ENCODE data around the gene MACROH2A1.

The MACROH2A1 gene

DNA sequence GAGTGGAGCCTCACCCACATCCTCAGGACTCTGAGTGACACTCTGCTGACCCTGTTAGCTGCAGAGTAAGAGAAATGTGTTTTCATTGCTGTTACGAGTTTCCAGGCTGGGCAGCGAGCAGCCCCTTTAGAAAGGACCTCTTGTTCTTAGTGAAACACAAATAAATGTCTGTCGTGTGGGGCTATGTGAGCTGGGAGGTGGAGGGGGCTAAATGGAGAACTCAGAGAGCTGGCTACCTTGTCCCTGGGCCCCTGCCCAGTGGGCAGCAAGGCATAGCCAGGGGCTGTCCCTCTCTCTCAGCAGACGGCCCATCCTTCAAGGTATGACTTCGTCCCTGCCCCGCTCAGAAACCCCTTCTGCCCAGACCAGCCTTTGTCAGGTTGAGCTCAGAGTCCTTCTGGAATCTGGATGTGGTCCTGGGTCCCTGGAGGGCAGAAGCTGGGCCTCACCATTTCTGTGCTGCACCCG is 38.0 kb upstream of the MACROH2A1 start:
- no peak for DNase-seq (ENCODE audit: low read depth in 2 of 2)

DNA sequence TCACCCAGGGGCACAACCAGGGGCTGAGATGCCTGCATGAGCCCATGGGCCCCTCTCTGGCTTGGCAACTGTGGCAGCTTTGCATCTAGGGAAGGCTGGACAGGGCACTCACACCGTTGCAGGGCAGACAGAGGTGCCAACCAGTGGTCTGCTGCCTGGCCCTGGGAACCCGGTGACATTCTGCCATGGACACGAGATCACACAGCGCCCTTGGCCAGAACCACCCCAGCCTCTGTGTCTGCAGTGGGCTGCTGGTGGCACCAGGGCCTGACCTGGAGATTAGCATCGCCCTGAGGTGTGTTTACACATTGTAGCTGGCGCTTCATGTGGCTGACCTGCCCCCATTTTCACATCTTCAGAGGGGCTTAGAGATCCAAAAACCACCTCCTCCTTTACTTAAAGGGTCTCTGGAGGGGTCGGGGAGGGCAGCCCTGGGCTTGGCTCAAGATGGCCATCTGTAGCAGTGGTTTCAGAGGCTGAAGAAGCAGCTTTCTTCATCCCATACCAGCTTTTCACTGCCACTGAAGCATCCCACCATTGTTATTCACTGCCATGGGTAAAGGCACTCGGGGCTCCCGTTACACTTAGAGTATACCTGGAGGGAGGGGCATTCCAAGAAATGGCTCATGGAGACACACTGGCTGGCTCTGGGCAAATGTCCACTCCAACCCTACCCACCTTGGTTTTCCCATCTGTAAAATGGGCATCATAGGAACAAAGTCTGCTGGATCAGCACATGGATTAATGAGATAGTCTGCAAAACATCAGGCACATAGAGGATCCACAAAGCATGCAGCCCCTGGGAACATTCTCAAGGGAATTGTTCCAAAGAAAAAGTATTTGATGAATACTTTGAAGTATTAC is 36.7 kb upstream of the MACROH2A1 start:
- no peak for DNase-seq (ENCODE audit: low read depth in 2 of 2)

DNA sequence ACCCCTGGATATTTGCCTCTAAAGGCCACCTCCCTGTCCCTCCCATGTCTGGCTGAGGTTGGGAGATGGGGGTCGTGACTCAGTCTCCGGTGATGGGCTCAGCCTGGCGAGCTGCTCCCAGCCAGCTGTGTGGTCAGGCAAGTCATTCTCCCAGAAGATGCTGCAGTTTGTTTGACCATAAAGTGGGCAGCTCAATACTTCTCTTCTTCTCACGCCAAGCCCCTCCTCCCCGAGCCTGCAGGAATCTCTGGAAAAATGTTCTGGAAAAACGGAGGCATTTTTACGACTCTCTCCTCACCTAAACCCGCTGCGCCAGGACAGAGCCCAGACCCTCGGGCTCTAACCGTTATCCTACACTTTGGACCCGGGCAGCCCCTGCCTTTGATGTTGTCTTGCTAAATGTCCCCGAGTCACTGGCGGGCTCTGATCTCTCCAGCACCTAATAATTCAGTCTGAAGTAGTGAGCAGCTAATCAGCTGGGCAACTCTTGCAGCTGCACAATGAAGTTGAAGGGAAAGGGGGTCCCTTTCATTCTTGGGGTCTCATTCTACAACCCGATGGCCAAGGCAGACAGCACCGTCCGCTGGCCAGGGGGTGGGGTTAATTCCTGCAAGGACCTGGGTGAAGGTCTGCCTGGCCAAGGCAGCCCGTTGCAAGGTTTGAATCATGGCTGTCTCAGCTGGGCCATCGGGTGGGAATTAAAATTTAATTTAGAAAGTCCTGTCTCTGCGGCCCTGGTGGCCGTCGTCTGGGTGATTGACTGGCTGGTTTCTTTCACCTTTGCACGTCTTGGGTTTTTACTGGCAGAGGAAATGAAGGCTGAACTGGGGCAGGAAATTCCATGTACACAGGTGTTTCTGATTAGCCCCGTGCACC is 35.8 kb upstream of the MACROH2A1 start:
- no peak for DNase-seq (ENCODE audit: low read depth in 2 of 2)

DNA sequence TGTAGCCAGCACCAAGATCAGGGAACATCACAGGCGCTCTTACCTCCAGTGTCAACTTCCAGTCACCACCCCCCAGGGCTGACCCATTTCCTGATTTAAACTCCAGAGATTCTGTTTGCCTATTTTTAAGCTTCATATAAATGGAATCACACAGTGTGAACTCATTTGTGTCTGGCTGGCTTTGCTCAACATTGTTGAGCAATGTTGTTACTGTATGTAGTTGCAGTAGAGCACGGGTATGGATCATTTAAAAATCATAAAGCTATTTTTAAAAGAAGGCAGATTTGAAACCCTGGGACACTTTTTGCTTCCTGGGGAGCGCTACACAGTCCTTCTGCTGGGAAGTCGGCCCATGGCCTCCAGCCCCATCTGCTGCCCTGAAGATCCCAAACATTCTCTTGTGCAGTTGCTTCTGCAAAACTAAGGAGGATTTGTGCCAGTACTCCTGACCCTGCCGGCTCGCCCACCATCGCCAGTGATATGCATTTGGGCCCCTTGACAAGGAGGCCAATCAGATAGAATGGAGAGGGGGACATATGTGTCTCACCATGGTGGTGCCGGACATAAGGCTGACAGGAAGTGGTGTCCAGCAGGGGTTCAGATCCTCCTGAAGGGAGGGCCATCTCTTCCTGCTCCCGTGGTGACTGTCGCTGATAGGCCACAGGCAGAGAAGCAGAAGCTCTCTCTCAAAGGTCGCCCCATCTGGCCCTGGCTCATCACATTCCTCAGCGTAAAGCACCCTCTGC is 34.8 kb upstream of the MACROH2A1 start:
- no peak for DNase-seq (ENCODE audit: low read depth in 2 of 2)

DNA sequence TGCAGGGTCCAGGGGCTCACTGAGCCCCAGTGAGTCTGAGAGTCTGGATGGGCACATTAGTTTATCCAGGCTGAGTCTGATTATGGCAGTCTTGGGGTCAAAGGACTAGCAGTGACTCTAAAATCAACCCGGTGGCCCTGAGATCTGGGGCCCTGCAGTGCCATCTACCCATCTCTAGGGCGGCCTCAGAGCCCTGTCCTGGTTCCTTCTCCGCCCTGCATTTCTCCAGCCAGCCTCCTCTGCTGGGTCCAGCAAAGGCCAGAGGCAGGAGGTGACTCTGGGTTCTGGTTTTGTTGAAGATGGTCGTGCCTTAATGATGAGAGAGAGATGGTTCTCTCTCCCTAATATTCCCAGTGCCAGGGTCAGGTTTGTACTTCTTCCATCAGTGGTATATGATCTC is 33.1 kb upstream of the MACROH2A1 start:
- no peak for DNase-seq (ENCODE audit: low read depth in 2 of 2)

DNA sequence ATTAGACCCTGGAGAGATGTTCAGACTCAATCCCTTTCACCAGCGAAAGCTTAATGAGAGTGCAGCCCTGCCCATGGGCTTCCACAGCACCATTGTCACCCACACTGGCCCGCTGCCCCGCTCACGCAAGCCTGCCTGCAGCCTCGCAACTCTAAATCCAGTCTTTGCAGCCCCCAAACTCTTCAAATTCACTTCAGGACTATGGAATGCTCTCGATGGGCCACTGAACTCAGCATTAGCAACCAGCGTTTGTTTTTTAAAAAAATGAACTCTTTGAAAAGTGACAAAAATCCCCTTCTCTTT is 31.1 kb upstream of the MACROH2A1 start:
- no peak for DNase-seq (ENCODE audit: low read depth in 2 of 2)

DNA sequence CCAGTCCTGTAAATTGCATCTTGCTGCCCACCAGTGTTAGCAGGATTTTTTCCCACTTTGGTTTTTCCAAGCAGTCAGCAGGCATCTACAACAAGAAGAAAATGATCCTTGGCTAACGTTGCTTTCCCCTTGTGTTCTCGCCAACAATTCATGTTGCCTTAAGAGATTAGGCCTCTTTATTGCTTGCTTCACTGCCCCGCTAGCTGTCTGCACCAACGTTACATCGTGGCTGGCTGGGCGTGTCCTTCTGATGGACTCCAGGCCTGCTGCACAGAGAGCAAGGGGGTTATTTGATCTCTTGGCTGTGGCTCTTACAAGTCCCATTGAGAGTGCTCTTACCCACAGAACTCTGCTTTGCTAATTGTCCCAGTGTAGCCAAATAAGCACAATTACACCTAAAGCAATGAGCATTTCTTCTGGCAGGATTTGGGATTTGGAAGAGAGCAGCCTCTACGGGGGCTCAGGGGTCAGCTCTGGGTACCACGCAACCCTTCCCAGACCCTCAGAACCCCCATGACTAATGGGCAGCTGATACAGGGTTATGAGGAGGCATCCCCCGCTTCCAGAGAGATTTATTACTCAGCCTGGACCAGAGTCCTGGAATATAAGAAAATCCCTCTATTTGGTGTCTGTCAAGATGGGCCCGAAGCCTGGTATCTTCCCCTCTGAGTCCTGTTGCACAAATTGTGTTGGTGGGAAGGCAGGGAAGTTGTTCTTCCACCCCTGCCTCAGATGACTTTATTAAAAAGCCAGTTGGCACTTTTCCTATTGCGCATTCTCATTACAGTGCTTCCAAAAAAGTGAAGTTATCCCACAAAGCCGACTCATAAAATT is 30.5 kb upstream of the MACROH2A1 start:
- DNase-seq (ENCODE audit: low read depth in 2 of 2) = no peak

DNA sequence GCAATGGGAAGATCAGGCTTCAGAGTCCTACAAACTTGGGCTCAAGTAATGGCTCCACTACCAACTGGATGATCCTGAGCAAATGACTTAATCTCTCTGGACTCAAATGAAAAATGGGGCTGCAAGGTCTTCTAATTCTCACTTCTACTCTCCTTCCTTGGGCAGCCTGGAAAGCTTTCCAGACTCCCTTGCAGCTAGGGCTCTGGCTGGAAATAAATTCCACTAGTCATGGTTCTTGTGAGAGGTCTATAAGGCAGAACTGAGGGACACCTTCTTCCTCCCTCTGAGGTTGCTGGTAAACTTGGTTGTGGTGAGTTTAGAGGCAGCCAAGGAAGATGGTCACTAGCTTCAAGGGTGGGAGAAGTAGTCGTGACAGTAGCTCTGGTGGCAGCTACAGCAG is 29.6 kb upstream of the MACROH2A1 start:
- DNase-seq (ENCODE audit: low read depth in 2 of 2) = no peak

DNA sequence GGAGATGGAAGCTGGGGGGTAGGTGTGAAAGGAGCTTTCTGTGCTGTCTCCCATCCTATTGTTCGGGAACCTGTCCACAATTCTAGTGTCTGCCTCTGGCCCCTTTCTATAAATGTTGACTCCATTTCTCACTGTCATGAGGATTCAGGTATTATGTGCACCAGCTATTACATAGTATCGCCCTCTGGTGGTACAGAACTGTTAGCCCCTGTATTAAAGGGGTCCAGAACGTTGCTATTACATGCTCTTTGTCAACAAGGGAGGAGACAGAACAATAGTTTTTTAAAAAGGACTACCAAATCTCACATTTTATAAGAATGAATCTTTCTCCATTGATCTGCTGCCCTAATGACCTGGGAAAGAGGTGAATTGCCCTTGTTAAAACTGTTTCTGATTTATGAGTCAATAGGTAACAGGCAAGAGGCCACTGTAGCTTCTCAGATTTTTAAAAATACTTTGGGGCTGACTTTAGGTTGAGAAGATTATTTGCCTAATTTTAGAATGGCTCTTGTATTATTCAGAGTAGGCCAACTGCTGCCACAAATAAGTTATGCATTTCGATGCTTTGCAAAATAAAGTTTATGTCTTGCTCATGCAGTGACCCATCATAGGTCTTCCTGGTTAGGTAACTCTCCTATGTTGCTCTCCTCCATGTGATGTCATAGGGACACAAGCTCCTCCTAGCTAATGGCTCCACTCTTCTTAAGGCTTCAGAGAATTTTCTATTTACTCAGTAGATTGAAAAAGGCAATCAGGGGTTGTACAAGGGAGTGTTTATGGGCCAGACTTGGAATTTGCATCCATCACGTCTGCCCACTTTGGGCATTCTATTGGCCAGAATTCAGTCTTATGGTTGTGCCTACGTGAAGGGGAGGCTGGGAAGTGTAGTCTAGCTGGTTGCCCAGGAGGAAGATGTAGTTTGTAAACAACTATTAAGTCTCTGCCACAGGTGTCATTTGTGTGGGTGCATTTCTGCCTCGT is 27.4 kb upstream of the MACROH2A1 start:
- DNase-seq (ENCODE audit: low read depth in 2 of 2) = no peak

DNA sequence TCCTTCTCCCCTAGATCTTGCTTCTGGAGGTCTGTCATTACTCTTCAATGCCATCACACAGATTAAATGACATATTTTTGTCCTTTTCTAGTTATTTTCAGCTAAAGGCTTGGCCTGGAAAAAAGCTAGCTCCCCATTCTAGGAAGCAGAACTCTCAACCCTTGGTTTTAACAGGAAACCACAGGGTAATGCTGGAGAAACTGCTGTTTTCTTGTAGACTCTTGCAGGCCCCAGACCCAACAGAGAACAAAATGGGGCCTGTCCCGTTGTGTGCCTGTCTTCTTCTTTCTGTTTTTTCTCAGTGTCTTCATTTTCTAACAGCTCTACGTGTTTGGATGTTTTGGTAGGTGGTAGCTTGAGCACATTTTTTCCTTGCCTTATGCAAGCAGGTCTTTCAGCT is 26.6 kb upstream of the MACROH2A1 start:
- no peak for DNase-seq (ENCODE audit: low read depth in 2 of 2)

DNA sequence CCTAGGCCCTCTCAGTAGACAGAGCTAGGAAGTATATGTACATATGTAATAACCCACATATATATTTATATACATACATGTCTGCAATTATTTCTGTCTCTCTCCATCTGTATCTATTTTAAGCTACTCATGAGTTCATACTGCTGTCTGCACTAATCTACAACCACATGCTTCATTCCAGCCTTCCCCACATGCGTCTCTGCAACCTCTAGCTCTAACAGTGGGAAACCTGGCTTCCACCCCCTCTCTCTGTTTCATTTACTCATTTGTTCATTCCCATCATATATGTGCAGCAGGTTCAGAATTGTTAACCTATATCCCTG is 24.8 kb upstream of the MACROH2A1 start:
- no peak for DNase-seq (ENCODE audit: low read depth in 2 of 2)

DNA sequence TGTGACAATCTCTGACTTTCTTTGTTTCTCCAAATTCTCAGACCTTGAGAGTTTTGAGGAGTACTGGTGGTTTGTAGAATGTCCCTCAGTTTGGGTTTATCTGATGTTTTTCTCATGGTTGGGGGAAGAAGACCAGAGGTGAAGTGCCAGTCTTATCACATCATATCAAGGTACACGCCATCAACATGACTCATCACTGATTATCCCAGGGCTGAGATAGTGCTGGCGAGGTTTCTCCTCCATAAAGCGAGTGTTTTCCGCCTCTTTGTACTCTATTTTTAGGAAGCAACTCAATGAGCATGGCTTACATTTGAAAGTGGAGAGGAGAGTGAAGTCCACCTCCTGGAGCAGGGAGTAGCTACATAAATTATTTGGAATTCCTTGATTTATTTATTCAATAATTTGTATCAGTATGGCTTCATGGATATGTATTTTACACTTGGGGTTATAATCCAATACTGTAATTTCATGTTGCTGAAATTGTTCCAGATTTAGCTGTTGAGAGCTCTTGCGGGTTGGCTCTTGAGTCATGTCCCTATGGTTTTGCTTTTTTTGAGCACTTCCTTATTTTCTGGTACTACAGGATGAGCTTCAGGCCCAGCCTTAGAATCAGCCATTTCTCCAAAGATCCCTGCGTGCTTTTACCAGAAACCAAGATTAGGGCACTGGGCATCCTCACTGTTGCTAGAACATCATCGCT is 24.3 kb upstream of the MACROH2A1 start:
- DNase-seq (ENCODE audit: low read depth in 2 of 2) = no peak

DNA sequence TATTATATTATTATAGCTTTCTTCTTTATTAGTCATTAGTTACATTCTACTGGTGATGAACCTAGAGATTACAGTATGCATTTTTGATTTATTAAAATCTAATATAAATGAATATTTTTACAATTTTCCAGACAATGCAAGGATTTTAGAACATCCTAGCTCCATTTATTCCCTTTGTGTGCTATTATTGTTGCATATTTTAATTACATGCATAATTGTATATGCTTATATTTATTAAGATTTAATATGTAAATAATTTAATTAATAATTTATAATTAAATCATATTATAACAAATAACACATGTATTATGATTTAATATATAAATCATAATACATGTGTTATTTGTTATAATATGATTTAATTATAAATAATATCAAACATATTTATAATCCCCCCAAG is 23.4 kb upstream of the MACROH2A1 start:
- no peak for DNase-seq (ENCODE audit: low read depth in 2 of 2)

DNA sequence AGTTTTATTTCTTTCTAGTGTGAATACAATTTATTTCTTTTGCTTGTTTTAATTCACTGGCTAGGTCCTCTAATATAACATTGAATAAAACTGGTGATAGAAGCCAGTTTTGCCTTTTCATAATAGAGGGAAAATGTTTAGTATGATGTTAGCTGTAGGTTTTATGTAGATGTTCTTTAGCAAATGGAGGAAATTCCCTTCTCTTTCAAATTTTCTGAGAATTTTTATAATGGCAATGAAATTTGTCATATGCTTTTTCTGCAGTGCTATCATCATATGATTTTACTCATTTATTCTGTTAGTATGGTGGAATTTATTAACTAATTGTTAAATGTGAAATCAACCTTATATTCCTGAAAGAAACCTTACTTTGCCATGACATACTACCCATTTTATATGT is 18.1 kb upstream of the MACROH2A1 start:
- DNase-seq (ENCODE audit: low read depth in 2 of 2) = no peak

DNA sequence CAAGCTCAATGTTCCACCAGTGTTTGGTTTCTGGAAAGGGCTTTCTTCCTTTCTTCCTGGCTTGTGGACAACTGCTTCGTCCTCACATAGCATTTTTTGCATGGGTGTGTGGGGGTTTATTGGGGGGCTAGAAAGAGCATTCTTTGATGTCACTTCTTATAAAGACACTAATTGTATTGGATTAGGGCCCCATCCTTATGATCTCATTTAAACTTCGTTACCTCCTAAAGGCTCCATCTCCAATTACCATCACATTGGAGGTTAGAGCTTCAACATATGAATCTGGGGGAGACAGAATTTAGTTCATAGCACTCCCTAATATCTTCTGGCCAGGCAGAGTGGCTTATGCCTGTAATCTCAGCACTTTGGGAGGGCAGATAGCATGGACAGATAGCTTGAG is 6.1 kb upstream of the MACROH2A1 start:
- DNase-seq (ENCODE audit: low read depth in 2 of 2) = no peak

DNA sequence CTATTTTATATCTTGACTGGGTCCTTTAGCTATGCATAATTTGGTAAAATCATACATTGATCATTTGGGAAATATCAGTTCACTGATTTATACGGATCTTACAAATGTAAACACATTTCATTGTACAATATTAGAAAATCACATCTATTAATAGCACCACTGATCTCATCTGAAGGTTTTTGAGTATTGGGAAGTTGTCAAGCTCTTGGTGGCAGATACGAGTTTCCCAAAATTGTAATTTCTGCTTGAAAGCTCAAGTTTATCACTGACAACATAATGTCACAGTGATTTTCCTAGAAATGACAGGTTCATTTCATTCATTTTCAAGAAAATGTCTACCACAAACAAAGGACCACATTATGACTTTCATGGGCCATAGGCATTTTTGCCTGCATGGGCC is 3.0 kb upstream of the MACROH2A1 start:
- DNase-seq (ENCODE audit: low read depth in 2 of 2) = no peak

DNA sequence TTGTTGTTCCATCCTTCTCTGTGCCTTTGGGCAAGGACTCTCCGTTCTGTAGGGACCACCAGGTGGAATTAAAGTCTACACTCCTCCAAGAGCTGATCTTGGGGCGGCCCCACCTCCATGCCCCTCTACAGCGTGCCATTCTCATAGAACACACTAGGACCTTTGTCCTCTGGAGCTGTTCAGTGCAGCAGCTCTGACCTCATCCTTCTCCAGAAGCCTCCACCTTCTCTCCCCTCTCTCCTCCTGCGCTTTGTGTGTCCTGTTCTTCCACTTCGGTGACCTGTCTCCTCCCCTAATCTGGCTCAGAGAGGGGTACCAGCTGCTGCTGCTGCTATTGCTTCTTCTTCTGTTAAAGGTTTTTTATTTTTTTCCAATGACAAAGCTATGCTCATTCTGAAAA is 1.8 kb upstream of the MACROH2A1 start:
- DNase-seq (ENCODE audit: low read depth in 2 of 2) = no peak

DNA sequence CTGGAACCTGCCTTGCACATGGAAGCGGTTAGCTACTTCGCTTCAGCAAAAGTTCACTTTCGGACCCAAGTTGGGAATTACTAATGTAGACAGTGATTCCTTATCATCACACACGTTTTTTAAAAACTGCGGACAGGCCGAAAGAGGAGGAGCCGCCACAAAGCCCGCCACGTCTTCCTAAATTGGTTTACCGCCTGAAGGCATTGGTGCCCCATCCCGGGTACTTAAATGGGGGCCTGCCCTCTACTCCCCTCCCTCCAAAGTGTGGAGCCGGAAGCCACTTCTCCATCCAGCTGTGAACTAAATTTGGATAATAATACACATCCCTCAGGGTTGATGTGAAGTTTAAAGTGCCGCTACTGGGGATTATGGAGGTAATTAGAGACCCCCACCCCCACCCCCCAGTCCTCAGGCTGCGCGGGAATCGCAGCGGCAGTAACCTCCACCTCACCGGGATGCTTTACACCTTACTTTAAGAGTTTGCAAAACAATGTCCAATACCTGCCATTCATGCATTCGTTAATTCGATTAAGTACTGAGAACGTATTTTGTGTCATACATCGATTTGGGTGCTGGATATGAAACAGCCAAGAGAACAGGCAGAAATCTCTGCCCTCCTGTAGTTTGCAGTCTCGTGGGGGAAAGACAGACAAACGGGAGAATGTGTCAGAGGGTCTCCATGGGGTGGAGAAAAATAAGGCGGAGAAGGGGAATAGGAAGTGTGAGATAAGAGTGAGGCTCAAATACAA is 937 bp upstream of the MACROH2A1 start:
- DNase-seq (ENCODE audit: low read depth in 2 of 2) = no peak

All from stimulated activated CD8-positive, alpha-beta memory T cell treated with anti-CD3 and anti-CD28 coated beads, Interleukin-7, amount 100 ng/mL, for 4 hours (primary cell).